Liver (tissue), 9 donors: ENCODE results near the gene IBA57. TPM values are rescaled to one million over a fixed set of nuclear protein-coding genes. Genes with fewer than 3 reads are reported as not detected.
A peak's percentile ranks its signal among the peaks of the same experiment; 100 is the strongest.

Source experiments
- DNase-seq: peaks from one replicate; pipeline ENCODE4 v3.0.0-alpha.2; 2017; ENCODE audit warnings: low spot score
- H3K27ac ChIP-seq, 2 donors: one replicate each; pipeline ENCODE4 v1.7.0; 2013; ENCODE audit warnings: inconsistent platforms in 2 of 2, low read length in 2 of 2, control low read depth in 1 of 2, low read depth in 1 of 2, mild to moderate bottlenecking in 1 of 2
- H3K27me3 ChIP-seq, 4 donors: one replicate each; pipeline versions ENCODE4 v1.6.1 to v1.7.0; 2013; ENCODE audit warnings: low read length in 3 of 4, inconsistent platforms in 1 of 4, mild to moderate bottlenecking in 1 of 4, moderate library complexity in 1 of 4; ENCODE audit not compliant: control insufficient read depth in 4 of 4, insufficient read depth in 4 of 4
- H3K36me3 ChIP-seq, 4 donors: one replicate each; pipeline versions ENCODE4 v1.6.1 to v1.7.0; 2013; ENCODE audit warnings: low read length in 3 of 4, mild to moderate bottlenecking in 3 of 4, low read depth in 1 of 4, moderate library complexity in 1 of 4; ENCODE audit not compliant: control insufficient read depth in 4 of 4, insufficient read depth in 3 of 4
- H3K4me1 ChIP-seq, 4 donors: one replicate each; pipeline versions ENCODE4 v1.6.1 to v1.7.0; 2013; ENCODE audit warnings: low read length in 3 of 4, mild to moderate bottlenecking in 3 of 4, moderate library complexity in 1 of 4; ENCODE audit not compliant: control insufficient read depth in 4 of 4, insufficient read depth in 4 of 4
- H3K4me3 ChIP-seq, 3 donors: one replicate each; pipeline versions ENCODE4 v1.6.1 to v1.7.0; 2013; ENCODE audit warnings: low read length in 3 of 3, control low read depth in 1 of 3, low read depth in 1 of 3, mild to moderate bottlenecking in 1 of 3
- H3K9ac ChIP-seq, 2 donors: one replicate each; pipeline ENCODE4 v1.7.0; 2013; ENCODE audit warnings: low read length in 2 of 2, mild to moderate bottlenecking in 2 of 2, moderate library complexity in 2 of 2, control low read depth in 1 of 2, low read depth in 1 of 2
- H3K9me3 ChIP-seq, 4 donors: one replicate each; pipeline versions ENCODE4 v1.6.1 to v1.7.0; 2013; ENCODE audit warnings: low read length in 3 of 4; ENCODE audit not compliant: control insufficient read depth in 4 of 4
- CTCF ChIP-seq: fragments of 150-350 bp; IDR thresholded peaks from 2 replicates; pipeline ENCODE4 v1.5.1; 2017; ENCODE audit warnings: improper control_type of control experiment, low read depth, low read length; ENCODE audit not compliant: missing input control
- EGR1 ChIP-seq, 2 donors: IDR thresholded peaks; 2 replicates each; pipeline ENCODE4 v1.6.1; 2016 to 2018; ENCODE audit warnings: antibody characterized with exemption in 2 of 2, low read depth in 2 of 2
- FOXA1 ChIP-seq: IDR thresholded peaks from 2 replicates; pipeline ENCODE4 v1.6.1; 2016; ENCODE audit warnings: antibody characterized with exemption
- FOXA2 ChIP-seq: IDR thresholded peaks from 2 replicates; pipeline ENCODE4 v1.6.1; 2016; ENCODE audit warnings: antibody characterized with exemption
- GABPA ChIP-seq, 2 donors: IDR thresholded peaks in 1 of 2; conservative IDR thresholded peaks in 1 of 2; 2 replicates each; pipeline ENCODE4 v1.6.1; 2016; ENCODE audit warnings: antibody characterized with exemption in 2 of 2, mild to moderate bottlenecking in 1 of 2, moderate library complexity in 1 of 2
- HNF4A ChIP-seq, 2 donors: conservative IDR thresholded peaks; 2 replicates each; pipeline ENCODE4 v1.6.1; 2016; ENCODE audit warnings: antibody characterized with exemption in 2 of 2, mild to moderate bottlenecking in 2 of 2
- HNF4G ChIP-seq: IDR thresholded peaks from 2 replicates; pipeline ENCODE4 v1.6.1; 2016; ENCODE audit warnings: antibody characterized with exemption
- JUND ChIP-seq, 2 donors: IDR thresholded peaks; 2 replicates each; pipeline ENCODE4 v1.6.1; 2016; ENCODE audit warnings: antibody characterized with exemption in 2 of 2
- NR2F2 ChIP-seq: IDR thresholded peaks from 2 replicates; pipeline ENCODE4 v1.6.1; 2016; ENCODE audit warnings: antibody characterized with exemption
- RAD21 ChIP-seq, 2 donors: IDR thresholded peaks; 2 replicates each; pipeline ENCODE4 v1.6.1; 2016; ENCODE audit warnings: antibody characterized with exemption in 2 of 2, mild to moderate bottlenecking in 2 of 2
- REST ChIP-seq: IDR thresholded peaks from 2 replicates; pipeline ENCODE4 v1.6.1; 2016; ENCODE audit warnings: antibody characterized with exemption, mild to moderate bottlenecking
- RXRA ChIP-seq, 2 donors: IDR thresholded peaks; 2 replicates each; pipeline ENCODE4 v1.6.1; 2017 to 2018; ENCODE audit warnings: antibody characterized with exemption in 2 of 2, mild to moderate bottlenecking in 1 of 2
- SP1 ChIP-seq: IDR thresholded peaks from 2 replicates; pipeline ENCODE4 v1.6.1; 2018; ENCODE audit warnings: antibody characterized with exemption, mild to moderate bottlenecking
- TAF1 ChIP-seq: conservative IDR thresholded peaks from 2 replicates; pipeline ENCODE4 v1.6.1; 2016; ENCODE audit warnings: antibody characterized with exemption, mild to moderate bottlenecking
- YY1 ChIP-seq: IDR thresholded peaks from 2 replicates; pipeline ENCODE4 v1.6.1; 2016; ENCODE audit warnings: antibody characterized with exemption, mild to moderate bottlenecking
- WGBS: extraction: QIAGEN DNeasy Blood & Tissue Kit; methylation state at CpG from one replicate; pipeline ENCODE4 v1.1.7; 2013; 5-methylcytosine and 5-hydroxymethylcytosine counted together
- polyA plus RNA-seq, 2 donors: library from polyadenylated mRNA; stranded (reverse) in 1 of 2; unstranded in 1 of 2; fragments of 200-250 nt in 1 of 2; fragments of >200 nt in 1 of 2; fragmentation: Nextera tagmentation in 1 of 2; extraction: Ambion mirVana in 1 of 2; gene quantifications; one replicate each; pipeline versions ENCODE4 v1.2.1 to v1.2.3, GENCODE V29; 2013 to 2015
- total RNA-seq, 2 donors: library from RNA; depleted of rRNA; stranded (reverse); fragments of >200 nt; gene quantifications; one replicate each; pipeline ENCODE4 v1.2.3, GENCODE V29; 2014
- TF ChIP-seq, protein P1 (sequence below): IDR thresholded peaks from 2 replicates; pipeline ENCODE4 v1.6.1; 2016; ENCODE audit warnings: antibody characterized with exemption
- TF ChIP-seq, protein P2 (sequence below): IDR thresholded peaks from 2 replicates; pipeline ENCODE4 v1.6.1; 2016; ENCODE audit warnings: antibody characterized with exemption
- TF ChIP-seq, protein P3 (sequence below): IDR thresholded peaks from 2 replicates; pipeline ENCODE4 v1.6.1; 2016; ENCODE audit warnings: antibody characterized with exemption
- donor health status: healthy.
- donor health status: healthy.
- donor health status: healthy.
- donor health status: healthy.
- donor health status: healthy.

Gene IBA57
- total and polyA plus RNA-seq, 4 donors, result 1.6 to 12.0 (median 8.4) TPM

- peaks cover 0 to 2% (median 0%) of the 10 kb centered on the region in 4 donors for H3K4me1 ChIP-seq
Observed at GRCh38 chr1:228150120-228150460, 15.5 kb upstream of the IBA57 start.

More at GRCh38 chr1:228150120-228150460, 15.5 kb upstream of the IBA57 start:
- no peaks in the 10 kb centered on the region for H3K9me3 ChIP-seq
- whole genome bisulfite sequencing, result 89% methylated on average over 7 of the region's 7 CpGs
- H3K36me3 ChIP-seq, result peaks cover 0 to 24% (median 10%) of the 10 kb centered on the region in 4 donors
- H3K27ac ChIP-seq, result peak overlapping the region; percentile 31 to 64
- TF ChIP-seq, protein P1, sequence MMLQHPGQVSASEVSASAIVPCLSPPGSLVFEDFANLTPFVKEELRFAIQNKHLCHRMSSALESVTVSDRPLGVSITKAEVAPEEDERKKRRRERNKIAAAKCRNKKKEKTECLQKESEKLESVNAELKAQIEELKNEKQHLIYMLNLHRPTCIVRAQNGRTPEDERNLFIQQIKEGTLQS, result no peak
- TF ChIP-seq GABPA (IDR thresholded peaks at IDR 0.05 in 1 of 2, conservative IDR thresholded peaks at IDR 0.05 in 1 of 2) (no peak), HNF4A (conservative IDR thresholded peaks at IDR 0.05) (no peak), SP1 (no peak), REST (no peak), YY1 (no peak), RAD21 (IDR thresholded peaks at IDR 0.05) (no peak), JUND (IDR thresholded peaks at IDR 0.05) (no peak), RXRA (IDR thresholded peaks at IDR 0.05) (no peak), EGR1 (IDR thresholded peaks at IDR 0.05; ENCODE audit: low read depth in 2 of 2) (no peak), FOXA1 (no peak), CTCF (no peak), HNF4G (no peak), FOXA2 (no peak), TAF1 (no peak), NR2F2 (no peak)
- TF ChIP-seq, protein P2, sequence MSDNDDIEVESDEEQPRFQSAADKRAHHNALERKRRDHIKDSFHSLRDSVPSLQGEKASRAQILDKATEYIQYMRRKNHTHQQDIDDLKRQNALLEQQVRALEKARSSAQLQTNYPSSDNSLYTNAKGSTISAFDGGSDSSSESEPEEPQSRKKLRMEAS, result no peak
- TF ChIP-seq, protein P3, sequence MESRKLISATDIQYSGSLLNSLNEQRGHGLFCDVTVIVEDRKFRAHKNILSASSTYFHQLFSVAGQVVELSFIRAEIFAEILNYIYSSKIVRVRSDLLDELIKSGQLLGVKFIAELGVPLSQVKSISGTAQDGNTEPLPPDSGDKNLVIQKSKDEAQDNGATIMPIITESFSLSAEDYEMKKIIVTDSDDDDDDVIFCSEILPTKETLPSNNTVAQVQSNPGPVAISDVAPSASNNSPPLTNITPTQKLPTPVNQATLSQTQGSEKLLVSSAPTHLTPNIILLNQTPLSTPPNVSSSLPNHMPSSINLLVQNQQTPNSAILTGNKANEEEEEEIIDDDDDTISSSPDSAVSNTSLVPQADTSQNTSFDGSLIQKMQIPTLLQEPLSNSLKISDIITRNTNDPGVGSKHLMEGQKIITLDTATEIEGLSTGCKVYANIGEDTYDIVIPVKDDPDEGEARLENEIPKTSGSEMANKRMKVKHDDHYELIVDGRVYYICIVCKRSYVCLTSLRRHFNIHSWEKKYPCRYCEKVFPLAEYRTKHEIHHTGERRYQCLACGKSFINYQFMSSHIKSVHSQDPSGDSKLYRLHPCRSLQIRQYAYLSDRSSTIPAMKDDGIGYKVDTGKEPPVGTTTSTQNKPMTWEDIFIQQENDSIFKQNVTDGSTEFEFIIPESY, result no peak
- H3K4me3 ChIP-seq, result no peak overlapping the region
- H3K27me3 ChIP-seq, result no peaks in the 10 kb centered on the region
- H3K9ac ChIP-seq, result no peak overlapping the region
- no peak for DNase-seq
